22Rv1 (cell line): Measurements from ENCODE around the gene ALMS1.
"Not testable (repeated sequence)": the region's sequence is repeated elsewhere in the genome, so short reads cannot be mapped to it uniquely, and the experiment has no call there.

Source experiments
- CTCF ChIP-seq: fragments of 450-650 bp; IDR thresholded peaks from 2 replicates; pipeline ENCODE4 v1.5.1; 2017; ENCODE audit warnings: mild to moderate bottlenecking
- ZFX ChIP-seq: fragments of 450-650 bp; IDR thresholded peaks from 2 replicates; pipeline ENCODE4 v1.6.1; 2017; ENCODE audit warnings: antibody characterized with exemption, borderline replicate concordance

GRCh38 chr2:73530773-73531172, 145.1 kb downstream of the ALMS1 start:
- TF ChIP-seq CTCF, ZFX: not testable (repeated sequence)
